Pons (tissue), 1 donor: Measurements from ENCODE around the gene RADX.
"Not testable (repeated sequence)": the region's sequence is repeated elsewhere in the genome, so short reads cannot be mapped to it uniquely, and the experiment has no call there.

ENCODE experiments used
- DNase-seq: peaks from one replicate; pipeline ENCODE4 v3.0.0-alpha.2; 2016; ENCODE audit warnings: low spot score

The RADX gene

GRCh38 chrX:106611679-106612392 lies at the start of gene RADX:
TSS of gene RADX (plus strand) at chrX:106611978. CDS start at chrX:106612081, 103 bp downstream.
- peak; percentile 80 for DNase-seq

GRCh38 chrX:106564986-106565385 lies 46.8 kb upstream of the RADX start:
- no peak for DNase-seq

GRCh38 chrX:106566362-106566761 lies 45.4 kb upstream of the RADX start:
- DNase-seq, result no peak

- DNase-seq, result no peak
These were observed 29.9 kb upstream of the RADX start for GRCh38 chrX:106581856-106582255.

GRCh38 chrX:106585478-106585877 lies 26.3 kb upstream of the RADX start:
- no peak for DNase-seq

GRCh38 chrX:106588801-106589200 lies 23.0 kb upstream of the RADX start:
- DNase-seq, result no peak

GRCh38 chrX:106599411-106599810 lies 12.4 kb upstream of the RADX start:
- DNase-seq, result no peak

GRCh38 chrX:106606571-106606970 lies 5.2 kb upstream of the RADX start:
- no peak for DNase-seq

GRCh38 chrX:106608016-106608415 lies 3.8 kb upstream of the RADX start:
- no peak for DNase-seq

- no peak for DNase-seq
These were observed 480 bp upstream of the RADX start for GRCh38 chrX:106611317-106611678.

- peak; percentile 28 for DNase-seq
These were observed 600 bp downstream of the RADX start for GRCh38 chrX:106612393-106612763.

- DNase-seq, result peak; percentile 20
These were observed 1.5 kb downstream of the RADX start for GRCh38 chrX:106613277-106613676.

GRCh38 chrX:106615041-106615440 lies 3.3 kb downstream of the RADX start:
- peak; percentile 36 for DNase-seq

GRCh38 chrX:106619797-106620196 lies 8.0 kb downstream of the RADX start:
- no peak for DNase-seq

- DNase-seq, result no peak
These were observed 10.1 kb downstream of the RADX start for GRCh38 chrX:106621836-106622235.

- DNase-seq, result no peak
These were observed 15.0 kb downstream of the RADX start for GRCh38 chrX:106626789-106627188.

- DNase-seq, result no peak
These were observed 19.8 kb downstream of the RADX start for GRCh38 chrX:106631615-106632014.

- no peak for DNase-seq
These were observed 38.0 kb downstream of the RADX start for GRCh38 chrX:106649523-106650428.

- DNase-seq, result not testable (repeated sequence)
These were observed 41.8 kb downstream of the RADX start for GRCh38 chrX:106653625-106654024.

GRCh38 chrX:106670631-106671030 lies 58.9 kb downstream of the RADX start:
- DNase-seq, result no peak

- DNase-seq, result no peak
These were observed 60.7 kb downstream of the RADX start for GRCh38 chrX:106672527-106672926.

GRCh38 chrX:106680716-106681115 lies 68.9 kb downstream of the RADX start:
- no peak for DNase-seq

- no peak for DNase-seq
These were observed 72.4 kb downstream of the RADX start for GRCh38 chrX:106684207-106684606.
